Fibroblast of lung (primary cell): ENCODE results near the gene RIC8B. TPM values are rescaled to one million over a fixed set of nuclear protein-coding genes. Genes with fewer than 3 reads are reported as not detected.

ENCODE experiments used
- DNase-seq, 2 donors: peaks; one replicate each; pipeline versions ENCODE4 v3.0.0 to v3.0.0-alpha.2; 2010; ENCODE audit warnings: low read depth in 2 of 2
- H2AFZ ChIP-seq: 2 replicates; pipeline ENCODE4 v1.5.1; 2012; ENCODE audit warnings: low read length, control low read depth, inconsistent platforms
- H3K27ac ChIP-seq: 2 replicates; pipeline ENCODE4 v1.5.1; 2011; ENCODE audit warnings: low read length, control low read depth; ENCODE audit not compliant: insufficient read depth
- H3K27me3 ChIP-seq: 2 replicates; pipeline ENCODE4 v1.5.1; 2011; ENCODE audit warnings: mild to moderate bottlenecking, low read length; ENCODE audit not compliant: control insufficient read depth, insufficient read depth
- H3K36me3 ChIP-seq: 2 replicates; pipeline ENCODE4 v1.5.1; 2011; ENCODE audit warnings: low read length; ENCODE audit not compliant: control insufficient read depth, insufficient read depth
- H3K4me1 ChIP-seq: 2 replicates; pipeline ENCODE4 v1.5.1; 2011; ENCODE audit warnings: low read length; ENCODE audit not compliant: control insufficient read depth, insufficient read depth; ENCODE audit errors: extremely low read depth
- H3K4me2 ChIP-seq: 2 replicates; pipeline ENCODE4 v1.5.1; 2011; ENCODE audit warnings: low read length, control low read depth; ENCODE audit not compliant: insufficient read depth; ENCODE audit errors: extremely low read depth
- H3K4me3 ChIP-seq, 4 experiments: fragments of 200-600 bp in 1 of 4; sonication (generic) in 1 of 4; replicated peaks in 1 of 4; 2 replicates each; pipeline ENCODE4 v1.5.1; 2011 to 2016; ENCODE audit warnings: low read length in 4 of 4, low read depth in 3 of 4, mild to moderate bottlenecking in 3 of 4, control low read depth in 2 of 4, inconsistent platforms in 1 of 4, mixed read lengths in 1 of 4; ENCODE audit not compliant: insufficient read depth in 1 of 4; ENCODE audit errors: control extremely low read depth in 1 of 4
- H3K79me2 ChIP-seq: 2 replicates; pipeline ENCODE4 v1.5.1; 2012; ENCODE audit warnings: mild to moderate bottlenecking, low read length, inconsistent platforms; ENCODE audit not compliant: control insufficient read depth, insufficient read depth
- H3K9ac ChIP-seq: 2 replicates; pipeline ENCODE4 v1.5.1; 2011; ENCODE audit warnings: mild to moderate bottlenecking, low read length, control low read depth; ENCODE audit not compliant: insufficient read depth
- H3K9me3 ChIP-seq: 2 replicates; pipeline ENCODE4 v1.5.1; 2012; ENCODE audit warnings: low read depth, low read length; ENCODE audit not compliant: control insufficient read depth, insufficient read depth
- H4K20me1 ChIP-seq: 2 replicates; pipeline ENCODE4 v1.5.1; 2011; ENCODE audit warnings: low read length; ENCODE audit not compliant: control insufficient read depth, insufficient read depth; ENCODE audit errors: extremely low read depth
- EZH2 ChIP-seq: IDR thresholded peaks from 2 replicates; pipeline ENCODE4 v1.5.1; 2012; ENCODE audit warnings: low read length, control low read depth, mild to moderate bottlenecking; ENCODE audit errors: missing control alignments
- polyA plus RNA-seq, 2 donors: library from polyadenylated mRNA; depleted of rRNA in 1 of 2; stranded (reverse) in 1 of 2; unstranded in 1 of 2; fragments of >200 nt; gene quantifications; 2 replicates each; pipeline ENCODE4 v1.2.1, GENCODE V29; 2011 to 2012; ENCODE audit warnings: missing spikeins in 1 of 2
- total RNA-seq: library from RNA; depleted of rRNA; stranded (reverse); fragments of >200 nt; gene quantifications from 2 replicates; pipeline ENCODE4 v1.2.1, GENCODE V29; 2014
- TF ChIP-seq, protein P1 (sequence below), 2 donors: IDR thresholded peaks in 1 of 2; conservative IDR thresholded peaks in 1 of 2; 1 replicate in 1 of 2; 2 replicates in 1 of 2; pipeline ENCODE4 v1.5.1; 2011 to 2012; ENCODE audit warnings: low read length in 2 of 2, control low read depth in 1 of 2, inconsistent platforms in 1 of 2, low read depth in 1 of 2, mild to moderate bottlenecking in 1 of 2

RIC8B gene
- total and polyA plus RNA-seq, 2 donors (not counting 1 experiment from before 2014, with no cell fraction given), result 9.2 to 11.6 TPM

DNA sequence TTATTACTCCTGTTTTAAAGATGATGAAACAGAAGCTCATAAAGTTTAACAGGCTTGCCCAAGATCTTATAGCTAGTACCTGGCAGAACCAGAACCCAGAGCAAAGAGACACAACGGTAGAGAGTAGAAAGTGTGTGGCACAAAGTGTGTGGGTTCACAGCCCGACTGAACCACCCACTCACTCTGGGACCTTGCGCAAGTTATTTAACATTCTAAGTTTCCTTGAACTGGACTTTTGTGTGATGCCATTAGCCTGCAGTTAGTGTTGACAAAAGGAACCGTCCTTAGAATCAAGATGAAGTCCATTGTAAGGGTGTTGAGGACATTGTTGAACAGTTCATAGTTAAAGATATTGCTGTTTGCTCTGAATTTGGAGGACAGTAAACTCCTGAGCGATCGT, 29.9 kb upstream of the RIC8B start:
- H3K4me2 ChIP-seq, result no peak overlapping the region
- no peaks in the 10 kb centered on the region for H3K79me2 ChIP-seq
- no peak overlapping the region for H3K27ac ChIP-seq
- H3K4me3 ChIP-seq, result no peak overlapping the region
- DNase-seq, result no peak
- H3K36me3 ChIP-seq, result no peaks in the 10 kb centered on the region
- H4K20me1 ChIP-seq, result no peaks in the 10 kb centered on the region
- H3K9me3 ChIP-seq, result no peaks in the 10 kb centered on the region
- TF ChIP-seq, protein P1, sequence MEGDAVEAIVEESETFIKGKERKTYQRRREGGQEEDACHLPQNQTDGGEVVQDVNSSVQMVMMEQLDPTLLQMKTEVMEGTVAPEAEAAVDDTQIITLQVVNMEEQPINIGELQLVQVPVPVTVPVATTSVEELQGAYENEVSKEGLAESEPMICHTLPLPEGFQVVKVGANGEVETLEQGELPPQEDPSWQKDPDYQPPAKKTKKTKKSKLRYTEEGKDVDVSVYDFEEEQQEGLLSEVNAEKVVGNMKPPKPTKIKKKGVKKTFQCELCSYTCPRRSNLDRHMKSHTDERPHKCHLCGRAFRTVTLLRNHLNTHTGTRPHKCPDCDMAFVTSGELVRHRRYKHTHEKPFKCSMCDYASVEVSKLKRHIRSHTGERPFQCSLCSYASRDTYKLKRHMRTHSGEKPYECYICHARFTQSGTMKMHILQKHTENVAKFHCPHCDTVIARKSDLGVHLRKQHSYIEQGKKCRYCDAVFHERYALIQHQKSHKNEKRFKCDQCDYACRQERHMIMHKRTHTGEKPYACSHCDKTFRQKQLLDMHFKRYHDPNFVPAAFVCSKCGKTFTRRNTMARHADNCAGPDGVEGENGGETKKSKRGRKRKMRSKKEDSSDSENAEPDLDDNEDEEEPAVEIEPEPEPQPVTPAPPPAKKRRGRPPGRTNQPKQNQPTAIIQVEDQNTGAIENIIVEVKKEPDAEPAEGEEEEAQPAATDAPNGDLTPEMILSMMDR (conservative IDR thresholded peaks at IDR 0.05 in 1 of 2, IDR thresholded peaks at IDR 0.05 in 1 of 2; ENCODE audit: low read depth in 1 of 2, low read length in 2 of 2), result no peak
- TF ChIP-seq EZH2, result no peak
- no peaks in the 10 kb centered on the region for H3K4me1 ChIP-seq
- H3K9ac ChIP-seq, result no peak overlapping the region
- peaks cover 3% of the 10 kb centered on the region for H3K27me3 ChIP-seq
- no peak overlapping the region for H2AFZ ChIP-seq

DNA sequence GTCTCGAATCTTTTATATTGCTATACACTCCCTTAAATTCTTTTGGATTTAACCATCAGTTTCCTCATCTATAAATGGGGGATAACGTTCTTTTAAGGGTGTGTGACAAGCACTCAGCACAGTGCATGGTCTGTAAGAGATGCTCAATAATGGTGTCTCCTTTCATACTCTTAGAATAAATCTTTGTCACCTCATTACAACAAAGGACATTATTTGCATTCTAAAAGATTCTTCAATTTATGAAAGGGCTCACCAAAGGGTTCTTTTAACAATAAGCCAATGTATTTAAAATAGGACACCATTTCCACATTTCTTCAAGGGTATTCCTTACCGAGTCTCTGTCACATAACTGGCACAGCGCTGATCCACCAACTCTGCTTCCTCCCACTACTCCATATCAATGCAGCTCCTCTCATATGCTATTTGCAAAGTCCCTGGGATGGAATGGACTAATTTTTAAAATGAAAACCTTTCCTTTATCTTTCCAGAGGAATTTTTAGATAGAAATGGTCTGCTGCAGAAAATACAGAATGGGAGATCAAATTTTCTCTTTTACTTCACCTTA, 29.2 kb upstream of the RIC8B start:
- no peak overlapping the region for H3K27ac ChIP-seq
- no peak overlapping the region for H3K4me3 ChIP-seq
- no peaks in the 10 kb centered on the region for H3K36me3 ChIP-seq
- H3K4me1 ChIP-seq, result no peaks in the 10 kb centered on the region
- no peak overlapping the region for H3K4me2 ChIP-seq
- no peak overlapping the region for H3K9ac ChIP-seq
- H4K20me1 ChIP-seq, result no peaks in the 10 kb centered on the region
- no peak for TF ChIP-seq EZH2
- no peak overlapping the region for H2AFZ ChIP-seq
- DNase-seq, result no peak
- peaks cover 3% of the 10 kb centered on the region for H3K27me3 ChIP-seq
- H3K9me3 ChIP-seq, result no peaks in the 10 kb centered on the region
- H3K79me2 ChIP-seq, result no peaks in the 10 kb centered on the region

DNA sequence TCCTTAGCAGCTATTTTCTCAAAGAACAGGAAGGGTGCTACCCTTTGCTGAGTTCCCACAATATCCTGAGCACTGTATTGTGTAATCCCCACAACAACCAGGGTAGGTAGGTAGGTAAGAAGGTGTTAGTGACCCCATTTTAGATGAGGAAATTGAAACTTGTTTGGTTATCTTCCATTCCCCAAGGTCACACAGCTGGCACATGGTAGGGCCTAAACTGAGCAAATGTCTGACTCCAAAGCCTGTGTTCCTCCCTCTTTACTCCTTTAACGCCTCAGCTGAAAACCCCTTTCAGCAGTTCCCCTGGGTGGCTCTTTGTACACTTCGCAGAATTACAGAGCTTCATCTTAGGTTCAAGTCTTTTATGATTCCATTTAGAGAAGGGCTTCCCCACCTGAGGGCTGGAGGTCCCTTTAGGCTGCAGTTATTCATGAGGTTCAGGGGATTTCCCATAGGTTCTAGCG, 26.5 kb upstream of the RIC8B start:
- H4K20me1 ChIP-seq, result no peaks in the 10 kb centered on the region
- H3K4me2 ChIP-seq, result no peak overlapping the region
- no peaks in the 10 kb centered on the region for H3K36me3 ChIP-seq
- no peaks in the 10 kb centered on the region for H3K9me3 ChIP-seq
- H3K4me3 ChIP-seq, result no peak overlapping the region
- no peak overlapping the region for H3K27ac ChIP-seq
- H3K27me3 ChIP-seq, result peaks cover under 1% of the 10 kb centered on the region
- H3K4me1 ChIP-seq, result no peaks in the 10 kb centered on the region
- no peaks in the 10 kb centered on the region for H3K79me2 ChIP-seq
- no peak overlapping the region for H2AFZ ChIP-seq
- H3K9ac ChIP-seq, result no peak overlapping the region
- no peak for TF ChIP-seq EZH2
- TF ChIP-seq, protein P1 (conservative IDR thresholded peaks at IDR 0.05 in 1 of 2, IDR thresholded peaks at IDR 0.05 in 1 of 2; ENCODE audit: low read depth in 1 of 2, low read length in 2 of 2), result no peak
- DNase-seq, result no peak
